Gastrocnemius medialis (tissue), 4 donors: Measurements from ENCODE around the gene SLC15A4.

Source experiments
- CTCF ChIP-seq, 5 experiments: fragments of 450-650 bp in 3 of 5; fragments of 200-600 bp in 2 of 5; sonication (generic) in 2 of 5; IDR thresholded peaks in 4 of 5; conservative IDR thresholded peaks in 1 of 5; 1 replicate in 4 of 5; 2 replicates in 1 of 5; pipeline ENCODE4 v1.5.1; 2016 to 2019; ENCODE audit warnings: antibody characterized with exemption in 5 of 5, mild to moderate bottlenecking in 3 of 5, moderate library complexity in 3 of 5
- POLR2A ChIP-seq, 2 donors: fragments of 450-650 bp; IDR thresholded peaks; one replicate each; pipeline ENCODE4 v1.6.1; 2017; ENCODE audit warnings: antibody characterized with exemption in 2 of 2, mild to moderate bottlenecking in 2 of 2, moderate library complexity in 2 of 2

DNA sequence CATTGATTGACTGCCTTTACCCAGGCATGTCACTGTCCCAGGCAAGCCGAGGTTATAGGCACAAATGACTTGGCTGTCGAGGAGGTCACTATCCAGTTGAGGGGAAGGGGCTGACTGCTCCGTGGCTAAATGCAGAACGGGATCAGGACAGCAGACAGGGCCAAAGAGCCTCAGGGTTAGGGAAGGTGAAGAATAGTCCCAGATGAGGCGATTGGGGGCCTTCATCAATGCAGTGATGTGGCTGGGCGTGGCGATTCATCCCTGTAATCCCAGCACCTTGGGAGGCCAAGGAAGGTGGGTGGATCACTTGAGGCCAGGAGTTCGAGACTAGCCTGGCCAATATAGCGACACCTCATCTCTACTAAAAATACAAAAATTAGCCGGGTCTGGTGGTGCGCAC lies 18.8 kb upstream of the SLC15A4 start:
- no peak for TF ChIP-seq CTCF (IDR thresholded peaks at IDR 0.05 in 4 of 5, conservative IDR thresholded peaks at IDR 0.05 in 1 of 5)
- TF ChIP-seq POLR2A (IDR thresholded peaks at IDR 0.05), result no peak
